ENCODE results near the gene UBC.

Gene UBC

DNA sequence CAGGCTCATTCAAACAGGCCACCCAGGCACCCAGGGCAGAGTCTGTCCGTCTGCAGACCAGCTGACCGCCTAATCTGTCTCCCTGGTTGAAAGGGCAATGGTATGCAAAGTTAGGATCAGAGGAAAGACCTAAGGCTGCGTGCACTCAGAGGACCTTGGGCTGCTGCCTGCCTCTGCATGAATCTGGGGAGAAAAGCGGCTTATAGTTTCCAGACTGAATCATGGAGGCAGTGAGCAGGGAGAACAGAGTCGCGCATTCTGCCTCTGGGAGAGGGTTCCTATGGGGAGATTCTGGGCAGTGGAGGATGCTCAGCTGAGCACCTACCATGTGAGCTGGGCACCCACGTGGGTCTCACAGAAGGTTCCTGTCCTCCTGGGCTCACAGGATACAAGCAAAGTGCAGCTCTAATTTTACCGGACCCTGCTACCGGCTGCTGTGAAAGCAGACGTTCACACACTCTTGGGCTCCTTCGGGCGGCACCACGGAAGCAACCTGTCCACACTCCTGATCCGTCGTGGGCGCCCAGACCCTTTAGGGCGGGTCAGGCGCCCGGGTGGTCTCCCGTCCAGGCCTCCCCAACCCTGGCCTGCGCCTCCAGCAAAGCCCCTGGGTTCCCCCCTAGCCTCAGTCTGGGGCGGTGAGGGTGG is 51.6 kb downstream of the UBC start:
- DNase-seq: peak; percentile 37

DNA sequence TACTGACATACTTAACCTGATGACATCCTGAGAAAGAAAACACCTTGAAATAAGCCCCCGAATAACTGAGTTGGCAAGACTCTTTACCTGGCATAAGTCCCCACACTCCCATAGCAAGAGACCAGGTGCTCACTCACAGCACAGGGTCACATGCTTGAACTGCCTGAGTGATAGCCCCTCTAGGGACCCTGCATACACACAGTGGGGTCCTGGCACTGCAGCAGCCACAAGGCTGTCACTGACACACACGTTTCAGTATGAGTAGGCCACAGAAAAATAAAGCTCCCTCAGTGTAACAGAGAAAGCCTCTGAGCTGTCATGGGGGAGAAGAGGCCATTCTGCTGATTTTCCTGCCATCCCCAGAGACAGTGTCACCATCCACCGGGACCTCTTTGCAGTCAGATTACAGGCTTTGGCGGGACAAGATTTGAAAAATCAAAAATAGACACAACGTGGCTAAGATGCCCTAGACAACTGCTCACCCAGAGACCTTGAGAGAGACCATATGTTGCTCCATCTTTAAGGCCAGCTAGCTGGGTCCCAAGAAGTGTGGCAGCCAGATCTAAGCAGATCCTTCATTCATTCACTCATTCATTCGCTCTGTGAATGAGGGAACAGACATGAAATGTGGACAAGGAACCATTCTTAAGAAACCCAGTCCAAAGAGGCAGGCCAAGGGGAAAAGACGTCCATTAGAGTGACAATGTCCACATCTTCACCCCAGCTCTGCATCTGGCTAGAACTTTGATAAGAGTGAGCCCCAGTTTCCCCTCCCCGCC is 52.4 kb downstream of the UBC start:
- no peak for DNase-seq

Data from suppressor macrophage treated with lipopolysaccharide for 4 hours (primary cell).